BLaER1 treated with 17β-estradiol and CSF1 and Interleukin-3, amounts not matched to agents 10 nM and 100 nM (cell line): ENCODE data around the gene SLC25A45.
"Not testable (repeated sequence)": the region's sequence is repeated elsewhere in the genome, so short reads cannot be mapped to it uniquely, and the experiment has no call there.

ENCODE experiments used
- H3K27ac ChIP-seq, 11 experiments: shearing (Covaris generic); formaldehyde crosslinking; 2 replicates each; pipeline ENCODE4 v1.8.1; 2022
- H3K27me3 ChIP-seq, 11 experiments: shearing (Covaris generic); formaldehyde crosslinking; 2 replicates each; pipeline ENCODE4 v1.8.1; 2022
- H3K36me3 ChIP-seq, 11 experiments: shearing (Covaris generic); formaldehyde crosslinking; 2 replicates each; pipeline ENCODE4 v1.8.1; 2022
- H3K4me1 ChIP-seq, 10 experiments: shearing (Covaris generic); formaldehyde crosslinking; 2 replicates each; pipeline ENCODE4 v1.8.1; 2022
- H3K4me2 ChIP-seq, 11 experiments: shearing (Covaris generic); formaldehyde crosslinking; 2 replicates each; pipeline ENCODE4 v1.8.1; 2022
- H3K4me3 ChIP-seq, 10 experiments: shearing (Covaris generic); formaldehyde crosslinking; 2 replicates each; pipeline ENCODE4 v1.8.1; 2022
- H3K9ac ChIP-seq, 11 experiments: shearing (Covaris generic); formaldehyde crosslinking; 2 replicates each; pipeline ENCODE4 v1.8.1; 2022
- H3K9me3 ChIP-seq, 11 experiments: shearing (Covaris generic); formaldehyde crosslinking; replicated peaks in 1 of 11; 2 replicates each; pipeline ENCODE4 v1.8.1; 2022
- H4K20me1 ChIP-seq, 11 experiments: shearing (Covaris generic); formaldehyde crosslinking; 2 replicates each; pipeline ENCODE4 v1.8.1; 2022
- Cebpa-rat ChIP-seq, 11 experiments: shearing (Covaris generic); IDR thresholded peaks; 2 replicates each; pipeline ENCODE4 v1.8.1; 2022

Gene SLC25A45

DNA sequence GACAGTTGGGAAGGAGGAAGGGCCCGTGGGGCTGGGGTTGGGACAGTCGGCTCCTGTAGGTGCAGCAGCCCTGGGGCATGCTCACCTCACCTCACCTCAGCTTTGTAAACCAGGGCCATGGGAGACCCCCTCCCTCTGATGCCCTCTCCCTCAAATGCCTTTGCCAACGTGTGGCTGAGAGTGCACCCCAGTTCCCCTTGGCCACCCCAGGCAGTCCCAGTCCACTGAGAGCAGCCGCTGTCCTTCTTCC lies 35.9 kb upstream of the SLC25A45 start:
- no peak for TF ChIP-seq Cebpa-rat (IDR thresholded peaks at IDR 0.05)
- Histone ChIP-seq H3K4me1 (peaks cover 42 to 83% (median 71%) of the 10 kb centered on the region in 10 experiments), H3K9me3 (no peaks in the 10 kb centered on the region), H3K36me3 (peaks cover 8 to 16% (median 9%) of the 10 kb centered on the region in 11 experiments; a peak in 19 of 22 replicates), H3K4me3 (peak overlapping the region; percentile 50 to 93 (median 66); a peak in 19 of 20 replicates), H4K20me1 (peaks cover 6 to 31% (median 7%) of the 10 kb centered on the region in 11 experiments), H3K4me2 (peak overlapping the region; percentile 84 to 99 (median 98)), H3K27ac (peak overlapping the region; percentile 94 to 100 (median 99)), H3K27me3 (no peaks in the 10 kb centered on the region), H3K9ac (peak overlapping the region; percentile 98 to 100 (median 100))

DNA sequence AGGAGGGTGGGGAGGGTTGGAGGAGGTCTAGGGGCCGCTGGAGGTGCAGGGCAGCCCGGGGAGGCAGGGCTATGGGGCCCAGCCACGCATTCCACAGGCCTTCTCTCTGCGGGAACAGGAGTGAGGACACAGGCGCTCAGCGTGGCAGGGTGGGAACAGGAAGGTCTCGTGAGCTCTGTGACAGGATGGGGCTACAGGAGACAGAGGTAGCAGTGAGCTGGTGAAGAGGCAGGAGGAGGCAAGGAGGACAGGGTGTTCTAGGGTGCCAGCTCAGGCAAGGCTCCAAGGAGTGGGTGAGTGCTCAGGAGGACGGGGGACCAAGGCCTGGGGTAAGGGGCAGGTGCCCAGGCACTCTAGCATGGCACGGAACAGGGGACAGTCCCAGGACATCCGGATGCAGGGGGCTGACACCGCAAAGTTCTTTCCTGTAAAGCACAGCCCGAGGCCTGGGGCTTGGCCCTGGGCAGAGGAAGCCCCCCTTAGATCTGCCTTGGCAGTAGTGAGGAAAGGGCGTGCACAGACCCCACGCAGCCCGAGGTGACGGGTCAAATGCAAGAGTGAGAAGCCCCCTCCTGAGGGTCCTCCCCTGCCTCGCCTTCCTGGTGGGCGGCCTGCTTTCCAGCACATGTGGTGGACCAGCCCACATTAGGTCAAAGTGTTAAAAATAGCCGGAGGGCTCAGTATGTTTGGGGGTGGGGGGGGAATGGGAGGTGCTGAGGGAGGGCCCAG lies 35.4 kb upstream of the SLC25A45 start:
- H4K20me1 ChIP-seq: peaks cover 1 to 30% (median 2%) of the 10 kb centered on the region in 11 experiments; a peak in 21 of 22 replicates
- peak overlapping the region; percentile 50 to 93 (median 66) for H3K4me3 ChIP-seq
- no peaks in the 10 kb centered on the region for H3K27me3 ChIP-seq
- peak overlapping the region; percentile 94 to 100 (median 99) for H3K27ac ChIP-seq
- TF ChIP-seq Cebpa-rat (IDR thresholded peaks at IDR 0.05): no peak
- peak overlapping the region; percentile 98 to 100 (median 100) for H3K9ac ChIP-seq
- peaks cover 42 to 87% (median 73%) of the 10 kb centered on the region in 10 experiments for H3K4me1 ChIP-seq
- H3K36me3 ChIP-seq: peaks cover 8 to 16% (median 13%) of the 10 kb centered on the region in 11 experiments; a peak in 19 of 22 replicates
- H3K4me2 ChIP-seq: peak overlapping the region; percentile 84 to 99 (median 98)
- no peaks in the 10 kb centered on the region for H3K9me3 ChIP-seq

GRCh38 chr11:65416841-65417701 lies 34.6 kb upstream of the SLC25A45 start:
- Histone ChIP-seq H3K4me1 (peaks cover 47 to 95% (median 80%) of the 10 kb centered on the region in 10 experiments), H4K20me1 (peaks cover 0 to 35% (median 0%) of the 10 kb centered on the region in 11 experiments; a peak in 5 of 22 replicates), H3K4me2 (peak overlapping the region; percentile 84 to 99 (median 98)), H3K36me3 (peaks cover 8 to 23% (median 21%) of the 10 kb centered on the region in 11 experiments; a peak in 19 of 22 replicates), H3K27me3 (no peaks in the 10 kb centered on the region), H3K4me3 (peak overlapping the region; percentile 50 to 93 (median 66)), H3K27ac (peak overlapping the region; percentile 94 to 100 (median 99)), H3K9ac (peak overlapping the region; percentile 98 to 100 (median 100)), H3K9me3 (no peaks in the 10 kb centered on the region)
- TF ChIP-seq Cebpa-rat (IDR thresholded peaks at IDR 0.05): no peak

- peaks cover 12 to 30% (median 28%) of the 10 kb centered on the region in 11 experiments for H3K36me3 ChIP-seq
- no peaks in the 10 kb centered on the region for H3K9me3 ChIP-seq
- no peak for TF ChIP-seq Cebpa-rat (IDR thresholded peaks at IDR 0.05)
- peak overlapping the region; percentile 50 to 93 (median 66) for H3K4me3 ChIP-seq
- peaks cover 0 to 42% (median 0%) of the 10 kb centered on the region in 11 experiments; a peak in 6 of 22 replicates for H4K20me1 ChIP-seq
- peak overlapping the region; percentile 98 to 100 (median 100) for H3K9ac ChIP-seq
- H3K4me1 ChIP-seq: peaks cover 54 to 95% (median 83%) of the 10 kb centered on the region in 10 experiments
- no peaks in the 10 kb centered on the region for H3K27me3 ChIP-seq
- peak overlapping the region; percentile 84 to 99 (median 98) for H3K4me2 ChIP-seq
- H3K27ac ChIP-seq: peak overlapping the region; percentile 94 to 100 (median 99)
Measured at GRCh38 chr11:65416341-65416824, 33.9 kb upstream of the SLC25A45 start.

GRCh38 chr11:65415499-65416340 lies 33.3 kb upstream of the SLC25A45 start:
- Histone ChIP-seq H3K9ac (peak overlapping the region; percentile 98 to 100 (median 100)), H3K27ac (peak overlapping the region in 10 of 11 experiments; percentile 94 to 100 (median 99); a peak in 19 of 22 replicates)
- no peak for TF ChIP-seq Cebpa-rat (IDR thresholded peaks at IDR 0.05)

DNA sequence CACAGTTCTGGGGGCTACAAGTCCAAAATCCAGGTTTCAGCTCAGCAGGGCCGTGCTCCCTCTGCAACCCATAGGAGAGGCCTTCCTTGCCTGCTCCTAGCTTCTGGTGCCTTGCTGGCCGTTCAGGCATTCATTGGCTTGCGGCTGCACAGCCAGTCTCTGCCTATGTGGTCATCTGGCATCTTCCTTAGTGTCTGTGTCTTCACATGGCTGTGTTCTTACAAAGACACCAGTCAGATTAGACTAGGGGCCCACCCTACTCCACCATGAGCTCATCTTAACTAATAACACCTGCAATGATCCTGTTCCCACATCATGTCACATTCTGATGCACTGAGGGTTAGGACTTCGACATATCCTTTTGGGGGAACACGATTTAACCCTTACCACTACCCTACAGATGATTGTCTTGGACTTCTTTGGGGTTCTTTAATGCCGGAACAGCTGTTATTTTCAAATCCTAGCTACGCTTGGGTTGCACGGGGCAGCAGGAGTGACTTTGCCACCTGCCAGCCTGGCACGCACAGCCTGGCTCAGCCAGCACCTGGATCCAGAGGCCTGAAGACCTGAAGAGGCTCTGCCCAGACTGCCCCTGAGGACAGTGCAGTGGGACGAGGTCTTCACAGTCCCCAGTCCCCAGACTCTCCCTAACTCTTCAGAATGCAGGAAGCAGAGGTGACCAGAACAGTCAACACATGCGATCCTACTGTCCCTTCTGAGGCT lies 32.5 kb upstream of the SLC25A45 start:
- H3K9ac ChIP-seq: peak overlapping the region in 9 of 11 experiments; percentile 99 to 100 (median 100); a peak in 16 of 22 replicates
- H4K20me1 ChIP-seq: peaks cover 0 to 49% (median 0%) of the 10 kb centered on the region in 11 experiments; a peak in 7 of 22 replicates
- H3K27ac ChIP-seq: peak overlapping the region in 6 of 11 experiments; percentile 11 to 100 (median 96); a peak in 10 of 22 replicates
- peaks cover 23 to 43% (median 38%) of the 10 kb centered on the region in 11 experiments for H3K36me3 ChIP-seq
- TF ChIP-seq Cebpa-rat (IDR thresholded peaks at IDR 0.05): no peak
- H3K4me3 ChIP-seq: no peak overlapping the region
- peak overlapping the region; percentile 84 to 99 (median 98); a peak in 21 of 22 replicates for H3K4me2 ChIP-seq
- H3K9me3 ChIP-seq: no peaks in the 10 kb centered on the region
- no peaks in the 10 kb centered on the region for H3K27me3 ChIP-seq
- peaks cover 52 to 90% (median 79%) of the 10 kb centered on the region in 10 experiments for H3K4me1 ChIP-seq

More at GRCh38 chr11:65415499-65416340, 33.3 kb upstream of the SLC25A45 start:
- Histone ChIP-seq H3K4me3 (peak overlapping the region in 9 of 10 experiments; percentile 50 to 93 (median 66); a peak in 16 of 20 replicates), H3K4me2 (peak overlapping the region; percentile 84 to 99 (median 98)), H3K36me3 (peaks cover 19 to 37% (median 35%) of the 10 kb centered on the region in 11 experiments), H3K9me3 (no peaks in the 10 kb centered on the region), H3K27me3 (no peaks in the 10 kb centered on the region), H3K4me1 (peaks cover 58 to 97% (median 84%) of the 10 kb centered on the region in 10 experiments), H4K20me1 (peaks cover 0 to 49% (median 0%) of the 10 kb centered on the region in 11 experiments; a peak in 7 of 22 replicates)

- H3K27ac ChIP-seq: peak overlapping the region in 5 of 11 experiments; percentile 8 to 71 (median 65); a peak in 2 of 22 replicates
- H3K36me3 ChIP-seq: peaks cover 41 to 60% (median 55%) of the 10 kb centered on the region in 11 experiments
Measured at GRCh38 chr11:65413077-65413664, 30.7 kb upstream of the SLC25A45 start.

More at GRCh38 chr11:65413077-65413664, 30.7 kb upstream of the SLC25A45 start:
- H3K4me1 ChIP-seq: peaks cover 56 to 90% (median 81%) of the 10 kb centered on the region in 10 experiments
- H4K20me1 ChIP-seq: peaks cover 0 to 62% (median 0%) of the 10 kb centered on the region in 11 experiments; a peak in 7 of 22 replicates
- peak overlapping the region in 5 of 11 experiments; percentile 70 to 81 (median 74); a peak in 8 of 22 replicates for H3K4me2 ChIP-seq
- peak overlapping the region in 4 of 11 experiments; percentile 11 to 65 (median 54); a peak in 7 of 22 replicates for H3K9ac ChIP-seq
- H3K4me3 ChIP-seq, H3K9me3 ChIP-seq, H3K27me3 ChIP-seq: not testable (repeated sequence)
